GM12891 (cell line): ENCODE data around the gene RAPGEF2.

Source experiments
- PAX5 ChIP-seq: IDR thresholded peaks from 2 replicates; pipeline ENCODE4 v1.6.1; 2011; ENCODE audit warnings: low read length, moderate library complexity, mild to moderate bottlenecking; ENCODE audit not compliant: insufficient read depth, severe bottlenecking
- TAF1 ChIP-seq: IDR thresholded peaks from 2 replicates; pipeline ENCODE4 v1.6.1; 2011; ENCODE audit warnings: low read depth, low read length, control low read depth

GRCh38 chr4:159384632-159385031 lies 281.8 kb downstream of the RAPGEF2 start:
- no peak for TF ChIP-seq TAF1
- TF ChIP-seq PAX5 = no peak
